GM23338 (cell line): Measurements from ENCODE around the gene TTYH3. TPM values are rescaled to one million over a fixed set of nuclear protein-coding genes. Genes with fewer than 3 reads are reported as not detected.

Source experiments
- ATAC-seq: fragments of 200-7000 bp; cut with Tn5 transposase; 3 replicates; pipeline ENCODE4 v1.9.1; 2020
- DNase-seq: peaks from one replicate; pipeline ENCODE4 v3.0.0-alpha.2; 2015; ENCODE audit warnings: low spot score
- H2AFZ ChIP-seq: fragments of 200-600 bp; sonication (generic); 2 replicates; pipeline ENCODE4 v1.8.0; 2016; ENCODE audit warnings: antibody characterized with exemption, mild to moderate bottlenecking, moderate library complexity
- H3F3A ChIP-seq: fragments of 200-600 bp; sonication (generic); replicated peaks from 2 replicates; pipeline ENCODE4 v1.8.0; 2017; ENCODE audit warnings: antibody characterized with exemption, mixed run types, low read depth
- H3K27ac ChIP-seq: fragments of 200-600 bp; sonication (generic); 2 replicates; pipeline ENCODE4 v1.6.1; 2016; ENCODE audit warnings: low read depth
- H3K27me3 ChIP-seq: fragments of 200-600 bp; sonication (generic); 2 replicates; pipeline ENCODE4 v1.8.0; 2016; ENCODE audit warnings: mild to moderate bottlenecking, mixed run types, moderate library complexity; ENCODE audit not compliant: insufficient read depth
- H3K36me3 ChIP-seq: fragments of 200-600 bp; sonication (generic); 2 replicates; pipeline ENCODE4 v1.8.0; 2016; ENCODE audit warnings: mild to moderate bottlenecking; ENCODE audit not compliant: insufficient read depth
- H3K4me1 ChIP-seq: fragments of 200-600 bp; sonication (generic); 2 replicates; pipeline ENCODE4 v1.8.0; 2016; ENCODE audit warnings: mild to moderate bottlenecking, moderate library complexity; ENCODE audit not compliant: insufficient read depth
- H3K4me2 ChIP-seq: fragments of 200-600 bp; sonication (generic); 2 replicates; pipeline ENCODE4 v1.7.1; 2017; ENCODE audit warnings: mixed run types
- H3K4me3 ChIP-seq: fragments of 200-600 bp; sonication (generic); 2 replicates; pipeline ENCODE4 v1.6.1; 2016; ENCODE audit warnings: mixed run types
- H3K79me2 ChIP-seq: fragments of 200-600 bp; sonication (generic); replicated peaks from 2 replicates; pipeline ENCODE4 v1.8.0; 2017; ENCODE audit warnings: mild to moderate bottlenecking; ENCODE audit not compliant: insufficient read depth
- H3K9me2 ChIP-seq: fragments of 200-600 bp; sonication (generic); 2 replicates; pipeline ENCODE4 v1.8.0; 2017; ENCODE audit not compliant: insufficient read depth
- H4K20me1 ChIP-seq: fragments of 200-600 bp; sonication (generic); replicated peaks from 2 replicates; pipeline ENCODE4 v1.8.0; 2017; ENCODE audit warnings: mild to moderate bottlenecking; ENCODE audit not compliant: insufficient read depth
- H3K27ac Mint-ChIP-seq: 2 replicates; pipeline ENCODE4 v1.8.0; 2020; ENCODE audit warnings: inconsistent platforms, mild to moderate bottlenecking, moderate library complexity, mixed read lengths
- H3K27me3 Mint-ChIP-seq: 3 replicates; pipeline ENCODE4 v1.8.0; 2022; ENCODE audit warnings: low read depth, mild to moderate bottlenecking, moderate library complexity, mixed read lengths, inconsistent platforms; ENCODE audit not compliant: insufficient read depth, poor library complexity
- H3K36me3 Mint-ChIP-seq: 3 replicates; pipeline ENCODE4 v1.8.0; 2021; ENCODE audit warnings: low read depth, mild to moderate bottlenecking, inconsistent platforms, moderate library complexity, mixed read lengths
- H3K4me1 Mint-ChIP-seq: 3 replicates; pipeline ENCODE4 v1.8.0; 2020; ENCODE audit warnings: mild to moderate bottlenecking, inconsistent platforms, mixed read lengths
- H3K4me3 Mint-ChIP-seq: 3 replicates; pipeline ENCODE4 v1.8.0; 2021; ENCODE audit warnings: moderate library complexity, mild to moderate bottlenecking, inconsistent platforms, mixed read lengths
- H3K9me3 Mint-ChIP-seq: 3 replicates; pipeline ENCODE4 v1.8.0; 2020; ENCODE audit warnings: moderate library complexity, mild to moderate bottlenecking, inconsistent platforms, mixed read lengths
- CREB1 ChIP-seq: fragments of 250-450 bp; sonication (Bioruptor Pico); IDR thresholded peaks from 2 replicates; pipeline ENCODE4 v1.5.0; 2020; ENCODE audit warnings: low read depth, mild to moderate bottlenecking, moderate library complexity
- JUNB ChIP-seq: IDR thresholded peaks from one replicate; pipeline ENCODE4 v1.6.1; 2016; ENCODE audit warnings: antibody characterized with exemption; ENCODE audit not compliant: unreplicated experiment
- NANOG ChIP-seq: IDR thresholded peaks from 2 replicates; pipeline ENCODE4 v1.6.1; 2016; ENCODE audit warnings: antibody characterized with exemption, borderline replicate concordance
- POLR2AphosphoS5 ChIP-seq: IDR thresholded peaks from 2 replicates; pipeline ENCODE4 v1.6.1; 2016; ENCODE audit warnings: antibody characterized with exemption, low read depth
- STAT1 ChIP-seq: IDR thresholded peaks from one replicate; pipeline ENCODE4 v1.6.1; 2016; ENCODE audit warnings: antibody characterized with exemption; ENCODE audit not compliant: unreplicated experiment
- ZNF114 ChIP-seq: fragments of 250-450 bp; sonication (Bioruptor Pico); IDR thresholded peaks from 2 replicates; pipeline ENCODE4 v1.5.0; 2020; ENCODE audit warnings: mild to moderate bottlenecking, moderate library complexity
- ZNF331 ChIP-seq: fragments of 250-450 bp; sonication (Bioruptor Pico); IDR thresholded peaks from 2 replicates; pipeline ENCODE4 v1.5.0; 2020; ENCODE audit warnings: low read depth, mild to moderate bottlenecking, moderate library complexity
- polyA plus RNA-seq: library from polyadenylated mRNA; unstranded; fragments of >200 nt; fragmentation: Nextera tagmentation; extraction: Ambion mirVana; gene quantifications from 2 replicates; pipeline ENCODE4 v1.2.1, GENCODE V29; 2016
- total RNA-seq: library from RNA; depleted of rRNA; stranded (reverse); fragments of >200 nt; shearing (Covaris generic); gene quantifications from 2 replicates; pipeline ENCODE4 v1.2.3, GENCODE V29; 2014
- TF ChIP-seq, protein P1 (sequence below), 2 experiments: fragments of 200-600 bp in 1 of 2; sonication (generic) in 1 of 2; conservative IDR thresholded peaks; 2 replicates each; pipeline versions ENCODE4 v1.5.1 to v1.6.1; 2016 to 2017; ENCODE audit warnings: antibody characterized with exemption in 2 of 2, low read depth in 2 of 2, mild to moderate bottlenecking in 2 of 2, moderate library complexity in 1 of 2
- TF ChIP-seq, protein P2 (sequence below): IDR thresholded peaks from 2 replicates; pipeline ENCODE4 v1.6.1; 2016; ENCODE audit warnings: antibody characterized with exemption
- TF ChIP-seq, protein P3 (sequence below): IDR thresholded peaks from one replicate; pipeline ENCODE4 v1.6.1; 2018; ENCODE audit warnings: antibody characterized with exemption; ENCODE audit not compliant: unreplicated experiment

TTYH3 gene
- total and polyA plus RNA-seq, 2 experiments from 2014 or later, result 59.6 to 126 TPM

DNA sequence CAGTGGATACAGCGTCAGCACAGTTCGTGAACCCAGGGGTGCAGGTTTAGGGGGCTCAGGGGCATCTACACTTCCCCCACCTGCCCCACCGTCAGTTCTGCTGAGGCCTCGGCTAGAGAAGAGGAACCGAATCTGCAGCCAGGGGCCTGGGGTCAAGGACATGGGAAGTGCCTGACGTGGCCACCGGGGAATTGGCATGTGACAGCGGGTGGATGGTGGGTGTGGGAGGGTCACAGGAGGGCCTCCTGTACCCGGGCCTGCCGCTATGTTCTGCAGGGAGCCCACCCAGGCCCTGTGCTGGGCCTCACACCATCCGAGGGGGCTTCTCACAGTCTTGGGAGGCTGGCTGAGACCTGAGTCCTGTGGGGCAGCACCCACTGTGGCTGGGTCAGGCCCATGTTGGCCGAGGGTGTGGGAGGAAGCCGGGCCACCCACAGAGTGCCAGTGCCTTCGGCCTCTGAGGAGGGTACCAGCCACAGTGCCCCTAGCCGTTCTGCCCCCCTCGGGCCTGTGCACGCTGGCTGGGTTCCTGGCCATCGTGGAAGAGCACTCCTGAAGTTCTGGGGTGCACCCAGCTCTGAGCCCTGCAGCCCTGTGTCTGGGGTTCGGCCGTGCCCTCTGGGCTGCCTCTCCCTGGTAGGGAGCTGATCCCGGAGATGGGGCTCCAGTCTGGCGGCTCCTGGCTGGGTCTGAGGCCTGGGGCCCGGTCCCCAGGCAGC, 5.9 kb downstream of the TTYH3 start (continued):
- no peak for TF ChIP-seq ZNF331 (CRISPR knock-in tag)
- TF ChIP-seq, protein P1, sequence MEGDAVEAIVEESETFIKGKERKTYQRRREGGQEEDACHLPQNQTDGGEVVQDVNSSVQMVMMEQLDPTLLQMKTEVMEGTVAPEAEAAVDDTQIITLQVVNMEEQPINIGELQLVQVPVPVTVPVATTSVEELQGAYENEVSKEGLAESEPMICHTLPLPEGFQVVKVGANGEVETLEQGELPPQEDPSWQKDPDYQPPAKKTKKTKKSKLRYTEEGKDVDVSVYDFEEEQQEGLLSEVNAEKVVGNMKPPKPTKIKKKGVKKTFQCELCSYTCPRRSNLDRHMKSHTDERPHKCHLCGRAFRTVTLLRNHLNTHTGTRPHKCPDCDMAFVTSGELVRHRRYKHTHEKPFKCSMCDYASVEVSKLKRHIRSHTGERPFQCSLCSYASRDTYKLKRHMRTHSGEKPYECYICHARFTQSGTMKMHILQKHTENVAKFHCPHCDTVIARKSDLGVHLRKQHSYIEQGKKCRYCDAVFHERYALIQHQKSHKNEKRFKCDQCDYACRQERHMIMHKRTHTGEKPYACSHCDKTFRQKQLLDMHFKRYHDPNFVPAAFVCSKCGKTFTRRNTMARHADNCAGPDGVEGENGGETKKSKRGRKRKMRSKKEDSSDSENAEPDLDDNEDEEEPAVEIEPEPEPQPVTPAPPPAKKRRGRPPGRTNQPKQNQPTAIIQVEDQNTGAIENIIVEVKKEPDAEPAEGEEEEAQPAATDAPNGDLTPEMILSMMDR (conservative IDR thresholded peaks at IDR 0.05; ENCODE audit: low read depth in 2 of 2), result no peak
- TF ChIP-seq, protein P2, sequence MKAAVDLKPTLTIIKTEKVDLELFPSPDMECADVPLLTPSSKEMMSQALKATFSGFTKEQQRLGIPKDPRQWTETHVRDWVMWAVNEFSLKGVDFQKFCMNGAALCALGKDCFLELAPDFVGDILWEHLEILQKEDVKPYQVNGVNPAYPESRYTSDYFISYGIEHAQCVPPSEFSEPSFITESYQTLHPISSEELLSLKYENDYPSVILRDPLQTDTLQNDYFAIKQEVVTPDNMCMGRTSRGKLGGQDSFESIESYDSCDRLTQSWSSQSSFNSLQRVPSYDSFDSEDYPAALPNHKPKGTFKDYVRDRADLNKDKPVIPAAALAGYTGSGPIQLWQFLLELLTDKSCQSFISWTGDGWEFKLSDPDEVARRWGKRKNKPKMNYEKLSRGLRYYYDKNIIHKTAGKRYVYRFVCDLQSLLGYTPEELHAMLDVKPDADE, result no peak
- TF ChIP-seq JUNB, result no peak
- TF ChIP-seq ZNF114, result no peak
- TF ChIP-seq CREB1 (CRISPR knock-in tag), result no peak
- TF ChIP-seq STAT1, result no peak
- TF ChIP-seq POLR2AphosphoS5, result no peak
- no peak for TF ChIP-seq NANOG
- TF ChIP-seq, protein P3, sequence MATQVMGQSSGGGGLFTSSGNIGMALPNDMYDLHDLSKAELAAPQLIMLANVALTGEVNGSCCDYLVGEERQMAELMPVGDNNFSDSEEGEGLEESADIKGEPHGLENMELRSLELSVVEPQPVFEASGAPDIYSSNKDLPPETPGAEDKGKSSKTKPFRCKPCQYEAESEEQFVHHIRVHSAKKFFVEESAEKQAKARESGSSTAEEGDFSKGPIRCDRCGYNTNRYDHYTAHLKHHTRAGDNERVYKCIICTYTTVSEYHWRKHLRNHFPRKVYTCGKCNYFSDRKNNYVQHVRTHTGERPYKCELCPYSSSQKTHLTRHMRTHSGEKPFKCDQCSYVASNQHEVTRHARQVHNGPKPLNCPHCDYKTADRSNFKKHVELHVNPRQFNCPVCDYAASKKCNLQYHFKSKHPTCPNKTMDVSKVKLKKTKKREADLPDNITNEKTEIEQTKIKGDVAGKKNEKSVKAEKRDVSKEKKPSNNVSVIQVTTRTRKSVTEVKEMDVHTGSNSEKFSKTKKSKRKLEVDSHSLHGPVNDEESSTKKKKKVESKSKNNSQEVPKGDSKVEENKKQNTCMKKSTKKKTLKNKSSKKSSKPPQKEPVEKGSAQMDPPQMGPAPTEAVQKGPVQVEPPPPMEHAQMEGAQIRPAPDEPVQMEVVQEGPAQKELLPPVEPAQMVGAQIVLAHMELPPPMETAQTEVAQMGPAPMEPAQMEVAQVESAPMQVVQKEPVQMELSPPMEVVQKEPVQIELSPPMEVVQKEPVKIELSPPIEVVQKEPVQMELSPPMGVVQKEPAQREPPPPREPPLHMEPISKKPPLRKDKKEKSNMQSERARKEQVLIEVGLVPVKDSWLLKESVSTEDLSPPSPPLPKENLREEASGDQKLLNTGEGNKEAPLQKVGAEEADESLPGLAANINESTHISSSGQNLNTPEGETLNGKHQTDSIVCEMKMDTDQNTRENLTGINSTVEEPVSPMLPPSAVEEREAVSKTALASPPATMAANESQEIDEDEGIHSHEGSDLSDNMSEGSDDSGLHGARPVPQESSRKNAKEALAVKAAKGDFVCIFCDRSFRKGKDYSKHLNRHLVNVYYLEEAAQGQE, result no peak

DNA sequence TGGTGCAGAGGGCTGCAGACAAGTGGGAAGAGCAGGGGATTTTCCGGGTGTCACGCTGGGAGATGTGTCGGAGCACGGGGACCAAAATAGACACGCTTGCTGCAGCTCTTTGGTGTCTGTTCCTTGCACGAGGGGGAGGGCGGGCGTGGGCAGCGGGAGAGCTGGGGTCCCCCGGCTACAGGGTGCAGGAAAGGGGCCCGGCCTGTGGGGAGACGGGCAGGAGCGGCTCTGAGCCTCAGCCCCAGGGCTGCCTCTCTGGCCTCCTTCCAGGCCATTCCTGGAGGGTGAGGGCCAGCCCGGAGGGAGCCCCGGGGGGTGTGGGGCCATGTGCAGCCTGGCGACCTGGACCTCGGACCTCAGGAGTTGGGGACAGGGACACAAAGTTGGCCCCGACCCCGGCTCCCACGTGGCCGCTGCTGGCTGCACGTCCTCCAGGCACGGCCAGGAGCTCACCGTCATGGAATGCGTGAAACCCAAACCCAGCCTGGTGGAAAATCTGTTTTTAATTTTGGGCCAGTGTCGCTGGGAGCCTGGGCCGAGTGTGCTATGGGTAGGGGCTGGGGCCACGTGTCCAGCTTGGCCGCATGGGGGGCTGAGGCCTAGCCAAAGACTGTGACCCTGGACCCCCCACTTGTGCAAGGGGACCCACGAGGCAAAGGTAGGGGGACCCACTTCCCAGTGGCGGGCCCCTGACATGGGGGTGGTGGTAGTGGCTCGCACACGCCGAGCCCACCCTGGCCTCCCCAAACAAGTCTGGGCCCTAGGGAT, 6.6 kb downstream of the TTYH3 start:
- Histone ChIP-seq H4K20me1 (peaks cover 20% of the 10 kb centered on the region), H3K36me3 (no peaks in the 10 kb centered on the region), H3K79me2 (peaks cover 82% of the 10 kb centered on the region), H3F3A (peaks cover 3% of the 10 kb centered on the region; the same call in 1 of the 2 replicates), H3K4me1 (peaks cover 17% of the 10 kb centered on the region; the same call in 1 of the 2 replicates), H3K9me2 (no peaks in the 10 kb centered on the region), H3K4me2 (no peak overlapping the region), H2AFZ (no peak overlapping the region), H3K4me3 (no peak overlapping the region), H3K27me3 (no peaks in the 10 kb centered on the region), H3K27ac (no peak overlapping the region)
- Mint-ChIP-seq H3K36me3 (peaks cover 3% of the 10 kb centered on the region; the same call in 1 of the 3 replicates), H3K4me3 (no peak overlapping the region), H3K27ac (no peak overlapping the region), H3K27me3 (peaks cover 21% of the 10 kb centered on the region), H3K9me3 (no peaks in the 10 kb centered on the region), H3K4me1 (peaks cover 30% of the 10 kb centered on the region)
- TF ChIP-seq, protein P3, result no peak
- TF ChIP-seq, protein P2, result no peak
- ATAC-seq (no peak), DNase-seq (no peak)
